Chondrocyte (in vitro differentiated cells): ENCODE results near the gene LHX3. TPM values are rescaled to one million over a fixed set of nuclear protein-coding genes. Genes with fewer than 3 reads are reported as not detected.

Experiments used
- DNase-seq: peaks from one replicate; pipeline ENCODE4 v3.0.0; 2021; ENCODE audit warnings: mixed read lengths, low spot score
- H3K27ac Mint-ChIP-seq: one replicate; pipeline ENCODE4 v1.8.0; 2021; ENCODE audit warnings: mild to moderate bottlenecking, moderate library complexity, mixed read lengths; ENCODE audit not compliant: unreplicated experiment
- H3K27me3 Mint-ChIP-seq: 2 replicates; pipeline ENCODE4 v1.8.0; 2021; ENCODE audit warnings: low read depth, mixed read lengths
- H3K36me3 Mint-ChIP-seq: 2 replicates; pipeline ENCODE4 v1.8.0; 2021; ENCODE audit warnings: low read depth, mixed read lengths
- H3K4me1 Mint-ChIP-seq: 2 replicates; pipeline ENCODE4 v1.8.0; 2021; ENCODE audit warnings: low read depth, mild to moderate bottlenecking, mixed read lengths
- H3K4me3 Mint-ChIP-seq: one replicate; pipeline ENCODE4 v1.8.0; 2021; ENCODE audit warnings: mild to moderate bottlenecking, moderate library complexity, mixed read lengths; ENCODE audit not compliant: unreplicated experiment
- H3K9me3 Mint-ChIP-seq: 2 replicates; pipeline ENCODE4 v1.8.0; 2021; ENCODE audit warnings: low read depth, mixed read lengths
- CTCF ChIP-seq: fragments of 200-600 bp; sonication (generic); IDR thresholded peaks from 2 replicates; pipeline ENCODE4 v1.5.0; 2021; ENCODE audit warnings: antibody characterized with exemption, mild to moderate bottlenecking, moderate library complexity
- total RNA-seq: library from RNA; stranded (reverse); gene quantifications from 3 replicates; pipeline ENCODE4 v1.2.1, GENCODE V29; 2021

LHX3 gene
- total RNA-seq, 1 donor from 2014 or later: not detected

GRCh38 chr9:136193127-136193890 lies 11.6 kb downstream of the LHX3 start:
- no peak for TF ChIP-seq CTCF
- no peak for DNase-seq
- no peak overlapping the region for H3K27ac Mint-ChIP-seq
- no peaks in the 10 kb centered on the region for H3K9me3 Mint-ChIP-seq
- H3K36me3 Mint-ChIP-seq: no peaks in the 10 kb centered on the region
- H3K4me3 Mint-ChIP-seq: no peak overlapping the region
- no peaks in the 10 kb centered on the region for H3K4me1 Mint-ChIP-seq
- peaks cover 48% of the 10 kb centered on the region for H3K27me3 Mint-ChIP-seq

- no peak overlapping the region for H3K27ac Mint-ChIP-seq
- H3K27me3 Mint-ChIP-seq: peaks cover 45% of the 10 kb centered on the region
- no peak overlapping the region for H3K4me3 Mint-ChIP-seq
- no peak for TF ChIP-seq CTCF
- H3K4me1 Mint-ChIP-seq: no peaks in the 10 kb centered on the region
- H3K36me3 Mint-ChIP-seq: no peaks in the 10 kb centered on the region
- no peak for DNase-seq
- H3K9me3 Mint-ChIP-seq: no peaks in the 10 kb centered on the region
Measured at GRCh38 chr9:136192289-136193126, 12.4 kb downstream of the LHX3 start.

- TF ChIP-seq CTCF: no peak
- no peaks in the 10 kb centered on the region for H3K9me3 Mint-ChIP-seq
- H3K4me3 Mint-ChIP-seq: no peak overlapping the region
- DNase-seq: no peak
- peaks cover 51% of the 10 kb centered on the region for H3K27me3 Mint-ChIP-seq
- H3K36me3 Mint-ChIP-seq: no peaks in the 10 kb centered on the region
- H3K4me1 Mint-ChIP-seq: no peaks in the 10 kb centered on the region
- H3K27ac Mint-ChIP-seq: no peak overlapping the region
Measured at GRCh38 chr9:136191960-136192286, 13.0 kb downstream of the LHX3 start.

- Mint-ChIP-seq H3K36me3 (no peaks in the 10 kb centered on the region), H3K4me3 (no peak overlapping the region), H3K27ac (no peak overlapping the region), H3K27me3 (peaks cover 48% of the 10 kb centered on the region), H3K4me1 (no peaks in the 10 kb centered on the region), H3K9me3 (no peaks in the 10 kb centered on the region)
- no peak for DNase-seq
- TF ChIP-seq CTCF: no peak
Measured at GRCh38 chr9:136191099-136191959, 13.6 kb downstream of the LHX3 start.

- TF ChIP-seq CTCF: no peak
- Mint-ChIP-seq H3K27me3 (peaks cover 44% of the 10 kb centered on the region), H3K4me1 (no peaks in the 10 kb centered on the region), H3K4me3 (no peak overlapping the region), H3K27ac (no peak overlapping the region), H3K9me3 (no peaks in the 10 kb centered on the region), H3K36me3 (no peaks in the 10 kb centered on the region)
- DNase-seq: no peak
Measured at GRCh38 chr9:136190656-136191055, 14.3 kb downstream of the LHX3 start.
